Caco-2 (cell line): ENCODE data around the gene FANCI. TPM values are rescaled to one million over a fixed set of nuclear protein-coding genes. Genes with fewer than 3 reads are reported as not detected.

Experiments used
- BruUV-seq: library from RNA; stranded (reverse); fragments of 400-500 nt; replicated peaks from 2 replicates; lab custom pipeline; 2021; lab: Mats Ljungman, UMichigan
- CTCF ChIA-PET: fragments of 300-600 bp; sonication (Branson Sonifier 250); formaldehyde crosslinking; loops from one replicate; lab custom pipeline; 2022; ENCODE audit warnings: antibody characterized with exemption; lab: Charles Lee
- POLR2A ChIA-PET: fragments of 300-600 bp; sonication (Branson Sonifier 250); formaldehyde crosslinking; loops from one replicate; lab custom pipeline; 2022; ENCODE audit warnings: antibody characterized with exemption; lab: Charles Lee
- DNase-seq, 2 experiments: peaks; one replicate each; pipeline versions ENCODE4 v3.0.0 to v3.0.0-alpha.2; 2020 to 2022
- H3K27me3 ChIP-seq: replicated peaks from 2 replicates; pipeline ENCODE4 v1.6.0; 2011; ENCODE audit warnings: low read length; ENCODE audit not compliant: control insufficient read depth, insufficient read depth
- H3K36me3 ChIP-seq: 2 replicates; pipeline ENCODE4 v1.5.1; 2011; ENCODE audit warnings: low read length; ENCODE audit not compliant: control insufficient read depth, insufficient read depth
- H3K4me1 ChIP-seq: fragments of 250-450 bp; sonication (Bioruptor Pico); 2 replicates; pipeline ENCODE4 v1.5.1; 2020; ENCODE audit warnings: mild to moderate bottlenecking
- H3K4me3 ChIP-seq: 2 replicates; pipeline ENCODE4 v1.5.1; 2011; ENCODE audit warnings: low read depth, mild to moderate bottlenecking, control low read depth, low read length
- H3K9me3 ChIP-seq: fragments of 250-450 bp; sonication (Bioruptor Pico); 2 replicates; pipeline ENCODE4 v1.5.1; 2020; ENCODE audit warnings: mild to moderate bottlenecking, moderate library complexity
- H3K27ac Mint-ChIP-seq: one replicate; pipeline ENCODE4 v1.8.0; 2022; ENCODE audit warnings: mixed read lengths; ENCODE audit not compliant: unreplicated experiment
- H3K27me3 Mint-ChIP-seq: one replicate; pipeline ENCODE4 v1.8.0; 2022; ENCODE audit warnings: mixed read lengths; ENCODE audit not compliant: insufficient read depth, unreplicated experiment
- H3K36me3 Mint-ChIP-seq: one replicate; pipeline ENCODE4 v1.8.0; 2022; ENCODE audit warnings: mild to moderate bottlenecking, mixed read lengths; ENCODE audit not compliant: insufficient read depth, unreplicated experiment
- H3K4me1 Mint-ChIP-seq: one replicate; pipeline ENCODE4 v1.8.0; 2022; ENCODE audit warnings: low read depth, mixed read lengths; ENCODE audit not compliant: unreplicated experiment
- H3K4me3 Mint-ChIP-seq: one replicate; pipeline ENCODE4 v1.8.0; 2022; ENCODE audit warnings: mild to moderate bottlenecking, moderate library complexity, mixed read lengths; ENCODE audit not compliant: unreplicated experiment
- H3K9me3 Mint-ChIP-seq: one replicate; pipeline ENCODE4 v1.8.0; 2022; ENCODE audit warnings: mixed read lengths; ENCODE audit not compliant: unreplicated experiment
- CTCF ChIP-seq, 2 experiments: fragments of 200-600 bp in 1 of 2; IDR thresholded peaks; 1 replicate in 1 of 2; 2 replicates in 1 of 2; pipeline versions ENCODE4 v1.5.1 to v1.8.0; 2011 to 2022; ENCODE audit warnings: antibody characterized with exemption in 1 of 2, control low read depth in 1 of 2, inconsistent platforms in 1 of 2, low read depth in 1 of 2, low read length in 1 of 2, mild to moderate bottlenecking in 1 of 2, moderate library complexity in 1 of 2; ENCODE audit not compliant: insufficient read depth in 1 of 2, severe bottlenecking in 1 of 2, unreplicated experiment in 1 of 2
- intact Hi-C: fragments of 100-400 bp; cut with micrococcal nuclease; formaldehyde crosslinking; loops from one replicate; pipeline ENCODE4 v1.10.0; 2022; ENCODE audit not compliant: unreplicated experiment
- total RNA-seq: library from RNA; stranded (reverse); gene quantifications from 2 replicates; pipeline ENCODE4 v1.2.3, GENCODE V29; 2022

FANCI gene
- total RNA-seq, 1 experiment from 2014 or later = 94.2 TPM

- intact Hi-C loops = no loop called here
- Mint-ChIP-seq H3K36me3 (peaks cover 70% of the 10 kb centered on the region), H3K4me3 (no peak overlapping the region), H3K4me1 (peaks cover 16% of the 10 kb centered on the region), H3K9me3 (no peaks in the 10 kb centered on the region), H3K27me3 (no peaks in the 10 kb centered on the region), H3K27ac (no peak overlapping the region)
- no peaks in the 10 kb centered on the region for H3K9me3 ChIP-seq
- no peak overlapping the region for H3K4me3 ChIP-seq
- no TSS peak for BruUV-seq
- CTCF ChIA-PET = no interaction called here
- H3K27me3 ChIP-seq = no peaks in the 10 kb centered on the region
- H3K36me3 ChIP-seq = peaks cover 12% of the 10 kb centered on the region
- POLR2A ChIA-PET = no interaction called here
- 0 out of 2 replicates have a peak, but pooled peaks cover 3% of the 10 kb centered on the region for H3K4me1 ChIP-seq
- TF ChIP-seq CTCF (IDR thresholded peaks at IDR 0.05; ENCODE audit: insufficient read depth in 1 of 2, low read depth in 1 of 2, low read length in 1 of 2, severe bottlenecking in 1 of 2, unreplicated experiment in 1 of 2) = no peak
- no peak for DNase-seq
Measured at GRCh38 chr15:89329329-89330084, 85.7 kb downstream of the FANCI start.

GRCh38 chr15:89330119-89330518 lies 86.3 kb downstream of the FANCI start:
- POLR2A ChIA-PET = no interaction called here
- BruUV-seq = no TSS peak
- Mint-ChIP-seq H3K9me3 (no peaks in the 10 kb centered on the region), H3K27ac (no peak overlapping the region), H3K4me3 (no peak overlapping the region), H3K27me3 (peaks cover 3% of the 10 kb centered on the region), H3K36me3 (peaks cover 71% of the 10 kb centered on the region), H3K4me1 (peaks cover 22% of the 10 kb centered on the region)
- intact Hi-C loops = no loop called here
- Histone ChIP-seq H3K4me1 (0 out of 2 replicates have a peak, but pooled peaks cover 3% of the 10 kb centered on the region), H3K27me3 (no peaks in the 10 kb centered on the region), H3K4me3 (no peak overlapping the region), H3K9me3 (no peaks in the 10 kb centered on the region), H3K36me3 (peaks cover 12% of the 10 kb centered on the region)
- no peak for DNase-seq
- CTCF ChIA-PET = no interaction called here
- TF ChIP-seq CTCF (IDR thresholded peaks at IDR 0.05; ENCODE audit: insufficient read depth in 1 of 2, low read depth in 1 of 2, low read length in 1 of 2, severe bottlenecking in 1 of 2, unreplicated experiment in 1 of 2) = no peak

GRCh38 chr15:89330881-89331595 lies 87.3 kb downstream of the FANCI start:
- no peak for DNase-seq
- Mint-ChIP-seq H3K27ac (no peak overlapping the region), H3K9me3 (no peaks in the 10 kb centered on the region), H3K36me3 (peaks cover 71% of the 10 kb centered on the region), H3K4me1 (peaks cover 23% of the 10 kb centered on the region), H3K27me3 (peaks cover 3% of the 10 kb centered on the region), H3K4me3 (no peak overlapping the region)
- ChIA-PET CTCF (no interaction called here), POLR2A (interaction anchor here (0.7 kb wide), 1 partner anchor 135 kb away, joined by 12 read pairs; no protein-coding TSS in a partner anchor)
- Histone ChIP-seq H3K4me3 (no peak overlapping the region), H3K36me3 (peaks cover 10% of the 10 kb centered on the region), H3K9me3 (no peaks in the 10 kb centered on the region), H3K27me3 (no peaks in the 10 kb centered on the region), H3K4me1 (0 out of 2 replicates have a peak, but pooled peaks cover 3% of the 10 kb centered on the region)
- intact Hi-C loops = no loop called here
- TF ChIP-seq CTCF (IDR thresholded peaks at IDR 0.05; ENCODE audit: insufficient read depth in 1 of 2, low read depth in 1 of 2, low read length in 1 of 2, severe bottlenecking in 1 of 2, unreplicated experiment in 1 of 2) = no peak
- BruUV-seq = no TSS peak
